Measurements from ENCODE around the gene ACVR1.
"Not testable (repeated sequence)": the region's sequence is repeated elsewhere in the genome, so short reads cannot be mapped to it uniquely, and the experiment has no call there.

ACVR1 gene

DNA sequence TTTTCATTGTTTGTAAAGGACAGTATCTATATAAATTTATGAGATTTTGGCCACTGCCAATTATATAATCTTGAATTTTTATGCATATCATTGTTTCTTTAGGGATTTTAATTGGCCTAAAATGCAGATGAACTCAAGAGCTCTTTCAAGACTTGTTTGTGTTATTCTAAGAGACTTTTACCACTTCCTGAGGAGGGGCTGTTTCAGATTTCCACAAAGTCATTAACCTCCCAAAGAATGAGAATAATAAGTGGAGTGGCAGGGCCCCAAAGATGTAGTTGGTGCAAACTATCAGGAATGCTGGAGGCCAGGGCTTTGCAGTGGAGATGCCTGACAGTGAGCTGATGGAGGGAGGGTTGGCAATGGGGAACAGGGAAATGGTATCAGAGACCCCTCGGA is 15.5 kb upstream of the ACVR1 start:
- no peak for DNase-seq

DNA sequence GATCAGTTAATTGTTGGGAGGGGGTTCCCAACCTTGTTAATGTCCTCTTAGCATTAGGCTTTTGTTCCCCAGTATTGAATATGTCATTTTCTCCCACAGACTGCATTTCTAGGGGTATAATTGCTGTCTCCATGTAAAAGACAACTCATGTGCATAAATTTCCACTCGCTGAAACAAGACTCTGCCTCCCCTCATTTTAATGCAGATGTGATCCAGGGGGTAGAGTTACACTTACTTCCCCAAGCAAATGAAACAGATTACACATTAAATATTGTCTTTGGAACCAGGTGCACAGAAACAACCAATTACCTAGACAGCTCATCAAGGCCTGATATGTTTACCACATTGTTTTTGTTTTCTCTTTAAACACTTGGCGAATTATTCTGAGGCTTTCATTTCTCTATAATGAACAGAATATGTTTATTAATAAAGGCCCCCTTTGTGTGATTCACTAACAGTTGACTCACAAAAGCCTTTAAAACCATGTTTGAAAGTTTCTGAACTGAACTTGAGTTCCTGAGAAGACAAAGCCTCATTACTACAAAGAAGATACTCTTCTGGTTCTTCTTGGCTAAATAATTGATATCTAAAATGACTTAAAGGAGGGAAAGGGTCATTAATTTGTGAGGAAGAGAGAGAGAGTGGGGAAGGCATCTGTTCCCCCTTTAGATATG is 15.0 kb upstream of the ACVR1 start:
- no peak for DNase-seq

DNA sequence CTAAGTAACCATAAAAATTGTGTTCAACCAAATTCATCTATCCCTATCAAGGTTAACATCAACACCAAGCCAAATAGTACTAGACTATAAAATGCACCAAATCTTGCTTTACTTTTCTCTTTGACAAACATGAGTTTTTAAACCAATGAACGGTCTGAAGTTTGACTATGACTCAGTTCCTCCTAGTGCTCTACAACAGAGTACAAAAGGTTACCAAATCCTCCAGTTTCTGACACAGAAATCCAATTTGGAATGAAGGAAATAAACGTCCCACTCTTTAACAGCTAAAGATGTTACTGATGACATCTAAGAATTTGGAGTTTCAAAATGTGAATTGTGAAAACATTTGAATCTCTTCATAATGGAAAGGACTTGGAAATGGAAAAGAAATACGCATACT is 11.8 kb upstream of the ACVR1 start:
- no peak for DNase-seq

DNA sequence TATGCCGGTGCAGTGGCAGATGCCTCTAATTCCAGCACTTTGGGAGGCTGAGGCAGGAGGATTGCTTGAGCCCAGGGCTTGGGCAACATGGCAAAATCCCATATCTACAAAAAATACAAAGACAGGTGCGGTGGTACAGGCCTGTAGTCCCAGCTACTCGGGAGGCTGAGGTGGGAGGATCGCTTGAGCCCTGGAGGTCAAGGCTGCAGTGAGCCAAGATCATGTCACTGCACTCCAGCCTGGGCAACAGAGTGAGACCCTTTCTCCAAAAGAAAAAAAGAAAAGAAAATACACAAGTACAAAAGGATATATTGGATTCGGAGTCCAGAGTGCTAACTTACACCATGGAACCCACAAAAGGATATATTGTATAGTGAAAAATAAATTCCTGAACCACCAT is 8.4 kb upstream of the ACVR1 start:
- DNase-seq, result not testable (repeated sequence)

DNA sequence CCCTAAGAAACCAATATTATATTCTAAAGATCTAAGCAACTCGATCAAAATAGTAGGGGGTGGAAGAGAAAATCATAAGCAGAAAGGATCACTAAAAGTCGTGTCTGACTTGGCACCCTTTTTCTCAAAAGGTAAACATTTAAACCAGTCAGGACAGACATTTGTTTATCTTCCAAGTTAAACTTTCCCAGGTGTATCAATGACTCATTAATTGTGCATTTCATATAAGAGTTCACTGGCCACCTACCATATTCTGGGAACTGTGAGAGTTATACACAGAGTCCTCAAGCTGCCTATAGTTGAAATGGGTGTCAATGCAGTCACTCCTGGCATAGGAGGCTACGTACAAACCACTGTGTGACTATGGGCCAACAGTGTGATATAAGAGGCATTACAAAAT is 4.8 kb upstream of the ACVR1 start:
- DNase-seq, result no peak

DNA sequence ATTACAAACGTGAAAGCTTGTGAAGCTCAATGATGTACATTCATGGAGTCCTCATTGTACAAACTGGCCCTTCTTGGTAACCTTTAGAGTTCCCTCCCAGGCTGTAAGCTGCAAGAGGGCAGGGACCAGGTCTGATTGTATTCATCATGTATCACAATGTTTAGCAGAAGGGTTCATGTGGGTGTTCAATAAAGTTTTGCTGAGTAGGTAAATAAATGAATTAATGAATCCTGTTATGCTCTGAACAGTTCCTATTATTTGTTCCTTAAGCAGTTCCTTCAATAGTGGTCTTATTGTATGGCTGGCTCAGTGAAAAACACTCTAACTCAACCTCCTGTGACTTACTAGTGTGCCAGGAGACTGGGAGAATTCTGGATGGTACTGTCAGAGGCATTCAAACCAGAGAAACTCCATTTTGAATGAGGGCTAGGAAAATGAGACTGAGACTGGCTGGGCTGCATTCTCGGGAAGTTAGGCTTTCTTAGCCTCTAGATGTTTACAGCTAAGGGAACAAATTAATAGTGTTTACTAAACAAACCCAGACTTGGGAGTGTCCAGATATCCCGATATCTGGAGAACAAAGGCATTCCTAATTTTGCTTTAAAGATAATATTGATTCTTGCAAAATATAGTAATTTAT is 1.8 kb upstream of the ACVR1 start:
- no peak for DNase-seq

DNA sequence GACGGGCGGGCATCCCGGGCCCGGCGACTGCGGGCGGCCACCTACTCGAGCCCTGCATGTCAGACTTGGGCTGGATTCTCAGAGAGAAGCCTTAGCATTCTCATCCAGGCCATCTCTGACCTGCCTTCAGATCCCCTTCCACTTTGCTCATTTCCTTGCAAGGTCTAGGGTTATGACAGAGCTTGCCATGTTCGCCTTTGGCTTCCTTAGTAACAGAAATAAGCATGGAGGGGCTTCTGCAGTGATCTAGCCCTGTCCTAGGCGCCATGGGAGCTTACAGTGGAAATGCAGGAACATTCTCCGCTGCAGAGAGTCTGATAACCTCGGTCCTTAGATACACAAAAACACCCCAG is 632 bp upstream of the ACVR1 start:
- DNase-seq, result no peak

DNA sequence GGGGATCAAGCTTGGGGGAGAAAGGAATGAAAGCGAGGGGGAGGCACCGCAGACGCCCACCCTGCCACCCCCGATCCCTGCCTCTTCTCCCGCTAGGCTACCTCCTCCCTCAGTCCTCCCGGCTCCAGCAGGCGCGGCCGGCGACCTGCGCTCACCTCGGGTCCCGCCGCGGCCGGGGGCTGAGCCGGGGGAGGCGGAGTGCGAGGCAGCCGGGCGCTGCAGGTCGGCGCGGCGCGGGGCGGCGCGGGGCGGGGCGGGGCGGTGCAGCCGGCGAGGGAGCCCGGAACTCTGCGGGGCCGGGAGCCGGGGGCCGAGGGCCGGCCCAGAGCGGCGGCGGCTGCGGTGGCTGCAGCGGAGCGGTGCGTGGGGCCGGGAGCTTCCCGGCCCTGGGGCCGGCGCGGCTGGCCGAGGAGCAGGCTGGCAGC is 477 bp downstream of the ACVR1 start:
- DNase-seq, result peak; percentile 42 to 54

DNA sequence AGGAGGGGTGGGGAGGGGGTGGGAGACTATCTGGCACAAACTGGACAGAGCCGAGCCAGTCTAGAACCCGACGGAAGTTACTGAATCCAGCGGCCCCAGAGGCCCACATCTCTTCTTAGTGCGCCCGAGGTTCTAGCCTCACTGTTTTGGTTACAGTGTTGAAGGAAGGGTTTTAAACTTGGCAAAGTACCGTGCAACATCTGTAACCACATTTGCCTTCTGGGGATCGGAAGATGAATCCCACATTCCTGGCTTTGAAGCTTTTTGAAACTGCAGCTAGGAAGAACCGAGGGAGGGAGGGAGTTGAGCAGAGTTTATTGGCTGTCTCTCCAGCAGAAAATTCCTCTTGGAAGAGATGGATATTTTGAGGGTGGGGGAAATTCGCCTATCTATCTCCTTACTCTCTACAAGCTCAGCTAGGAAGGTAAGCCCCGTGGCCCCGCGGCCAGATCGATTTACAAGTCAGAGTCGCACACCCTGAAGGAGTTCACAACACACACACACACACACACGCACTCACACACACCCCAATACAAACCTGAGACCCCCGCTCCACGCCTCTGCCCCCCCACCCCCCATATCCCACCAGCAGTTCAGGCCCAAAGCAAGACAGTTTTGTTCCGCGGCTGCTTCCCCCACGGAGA is 1.0 kb downstream of the ACVR1 start:
- DNase-seq, result no peak

DNA sequence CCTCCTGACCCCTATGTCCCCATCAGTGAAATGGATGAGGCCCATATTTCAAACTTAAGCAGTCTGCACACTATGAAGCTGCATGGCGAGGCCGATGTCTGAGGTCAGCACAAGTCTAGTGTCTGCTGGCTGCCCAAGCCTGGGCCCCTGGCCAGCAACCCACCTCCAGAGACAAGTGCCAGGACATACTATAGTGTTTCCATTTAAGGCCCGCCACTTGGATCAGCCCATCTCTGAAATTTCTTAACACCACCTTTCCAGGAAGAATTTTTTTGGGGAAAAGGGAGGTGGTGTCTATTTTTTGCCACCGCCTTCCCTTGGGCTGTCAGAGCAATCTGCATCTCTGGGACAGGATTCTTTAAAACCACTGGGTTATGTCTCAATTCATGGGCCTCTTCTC is 1.8 kb downstream of the ACVR1 start:
- no peak for DNase-seq

DNA sequence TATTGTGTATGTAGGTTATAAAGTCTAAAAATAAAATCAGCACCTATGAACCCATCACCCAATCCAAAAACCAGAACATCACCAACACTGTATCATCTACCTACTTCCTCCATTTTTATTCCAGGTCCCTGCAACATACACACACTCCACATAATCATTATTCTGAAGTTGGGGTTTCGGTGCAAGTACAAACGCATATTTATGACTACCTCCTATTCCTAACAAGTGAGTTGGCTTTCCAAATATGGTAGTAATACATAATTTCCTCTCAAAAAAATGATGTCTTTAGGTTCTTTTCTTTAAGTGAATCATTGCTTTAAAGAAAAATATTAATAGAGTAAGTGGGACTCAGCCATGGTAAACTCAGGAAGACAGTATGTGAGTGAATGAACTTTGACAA is 3.3 kb downstream of the ACVR1 start:
- DNase-seq, result no peak

DNA sequence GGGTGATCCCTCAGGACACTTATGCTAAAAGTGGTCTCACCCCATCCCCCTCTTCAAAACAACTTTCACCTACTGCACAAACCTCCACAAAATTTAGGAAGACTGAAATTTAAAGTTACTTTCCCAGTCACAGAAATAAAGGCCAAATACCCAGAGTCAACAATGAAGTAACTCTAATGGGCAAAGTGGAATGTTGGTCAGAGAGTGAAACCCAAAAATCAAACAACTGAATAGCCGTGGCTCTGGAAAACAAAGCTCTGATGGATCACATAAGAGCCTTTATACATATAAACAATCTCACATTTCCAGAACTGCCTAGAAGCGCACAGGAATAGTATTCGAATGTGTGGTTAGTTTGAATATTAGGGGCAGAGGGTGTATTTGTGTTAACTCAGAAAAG is 4.7 kb downstream of the ACVR1 start:
- DNase-seq, result no peak

DNA sequence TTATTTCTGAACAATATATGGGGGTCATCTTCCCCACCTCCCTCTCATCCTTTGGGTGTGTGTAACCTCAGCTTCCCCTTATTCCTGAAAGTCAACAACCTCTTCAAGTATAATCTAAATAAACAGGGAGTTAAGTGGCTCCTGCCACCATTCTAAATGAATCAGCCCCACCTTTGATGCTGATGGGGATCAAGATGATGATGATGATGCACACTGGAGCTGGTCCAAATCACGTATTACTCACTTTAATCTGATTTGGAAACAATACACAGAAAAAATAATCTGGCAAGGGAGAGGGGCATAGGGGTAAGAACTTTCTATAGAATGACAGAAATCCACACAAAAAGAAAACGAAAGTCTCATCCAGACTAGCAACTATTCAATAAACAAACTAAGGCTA is 7.1 kb downstream of the ACVR1 start:
- no peak for DNase-seq

DNA sequence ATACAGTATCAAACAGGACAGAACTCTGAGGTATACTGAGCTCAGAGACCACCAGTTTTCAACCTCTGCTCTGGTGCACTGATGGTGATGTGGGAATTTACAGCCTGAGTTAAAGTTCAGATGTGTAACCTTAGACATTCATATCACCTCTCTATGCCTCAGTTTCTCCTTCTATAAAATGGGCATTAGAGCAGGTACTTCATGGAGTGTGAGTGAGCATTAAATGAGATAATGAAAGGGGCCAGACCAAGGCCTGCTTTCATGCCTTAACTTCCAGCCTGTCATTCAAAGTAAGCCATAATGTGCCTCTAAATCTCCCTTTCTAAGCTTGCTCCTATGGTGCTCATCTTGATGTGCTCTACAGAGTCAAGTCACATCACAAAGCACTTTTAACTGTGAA is 8.4 kb downstream of the ACVR1 start:
- no peak for DNase-seq

DNA sequence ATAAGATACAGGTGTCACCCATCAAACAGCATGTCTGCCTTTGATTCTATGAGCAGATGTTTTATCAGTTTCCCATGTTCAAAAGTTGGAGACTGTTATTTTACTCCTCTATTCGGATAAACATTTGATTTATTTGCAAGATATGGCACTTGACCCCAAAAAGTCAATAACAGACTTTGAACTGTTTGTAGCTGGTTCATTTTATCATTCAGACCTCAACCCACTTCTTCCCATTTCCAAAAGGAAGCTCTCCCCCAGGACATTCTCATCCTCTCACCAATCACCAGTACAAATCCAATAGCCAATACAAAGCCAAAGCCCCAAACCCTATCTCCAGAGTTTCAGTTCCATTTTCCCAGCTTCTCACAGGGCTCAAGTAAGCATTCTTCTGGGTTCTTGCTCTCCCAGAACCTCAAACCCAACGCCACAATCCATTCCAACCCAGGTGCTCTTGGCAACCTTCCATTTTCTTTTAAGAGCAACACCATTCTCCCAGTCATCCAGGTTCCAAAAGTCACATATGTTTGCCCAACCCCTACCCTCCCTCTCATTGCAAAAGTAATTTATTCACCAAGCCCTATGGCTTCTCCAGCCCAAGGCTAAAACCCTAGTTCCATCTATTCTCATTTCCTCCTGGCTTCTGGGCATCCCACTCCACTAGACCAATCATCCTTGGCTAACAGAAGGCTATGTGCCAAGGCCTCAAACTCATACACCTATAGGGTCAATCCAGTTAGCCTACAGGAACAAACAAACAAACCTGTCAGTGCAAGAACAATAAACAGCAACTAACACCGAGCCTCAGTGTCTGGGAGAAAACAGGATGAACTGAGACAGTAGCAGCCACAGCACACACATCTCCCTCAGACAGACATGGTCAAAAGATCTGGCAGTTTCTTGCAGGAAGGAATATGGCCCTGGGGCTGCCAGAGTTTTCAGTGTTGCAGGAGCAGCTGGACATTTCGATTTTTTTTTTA is 9.2 kb downstream of the ACVR1 start:
- DNase-seq, result no peak

DNA sequence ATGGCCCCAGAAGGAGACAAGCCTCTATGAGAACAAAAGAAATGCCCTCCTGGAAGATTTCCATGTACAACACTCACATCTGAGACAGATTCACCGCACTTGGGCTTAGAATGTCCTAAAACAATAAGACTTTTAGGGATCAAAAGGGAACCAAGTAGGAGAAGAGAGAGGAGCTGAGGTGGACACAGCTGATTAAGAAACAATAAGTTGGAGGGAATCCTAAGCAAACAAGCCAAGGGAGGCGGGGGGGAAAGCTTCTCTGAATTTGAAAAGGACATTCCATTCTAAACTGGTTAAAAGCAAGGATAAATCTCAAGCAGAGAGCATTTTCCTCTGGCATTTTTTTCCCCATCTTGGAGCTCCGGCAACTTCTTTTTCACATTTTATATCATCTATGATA is 9.9 kb downstream of the ACVR1 start:
- DNase-seq, result no peak

DNA sequence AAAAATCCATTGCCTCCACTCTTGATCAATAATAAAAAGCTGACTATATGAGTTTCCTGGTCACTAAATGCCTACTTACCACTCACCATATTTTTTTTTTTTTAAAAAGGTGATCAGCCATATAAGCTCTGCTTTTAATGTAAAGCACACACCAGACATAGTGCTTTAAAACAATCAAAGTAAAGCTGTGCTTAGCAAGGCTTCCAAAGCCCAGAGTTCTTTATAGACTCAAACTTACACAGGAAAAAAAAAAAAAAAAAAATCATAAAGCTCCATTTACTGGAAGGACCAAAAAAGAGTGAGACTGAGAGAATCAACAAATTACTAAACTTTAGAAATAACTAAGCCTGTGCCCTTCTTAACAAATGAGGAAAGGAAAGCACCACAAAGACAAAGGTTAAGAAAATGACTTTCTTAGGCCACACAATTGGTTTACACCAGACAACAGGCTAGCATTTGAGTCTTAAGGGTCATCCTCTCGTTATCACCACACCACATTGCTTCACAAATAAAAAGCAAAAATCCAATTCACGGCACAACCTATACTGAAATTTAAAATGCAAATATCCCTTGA is 11.2 kb downstream of the ACVR1 start:
- no peak for DNase-seq

DNA sequence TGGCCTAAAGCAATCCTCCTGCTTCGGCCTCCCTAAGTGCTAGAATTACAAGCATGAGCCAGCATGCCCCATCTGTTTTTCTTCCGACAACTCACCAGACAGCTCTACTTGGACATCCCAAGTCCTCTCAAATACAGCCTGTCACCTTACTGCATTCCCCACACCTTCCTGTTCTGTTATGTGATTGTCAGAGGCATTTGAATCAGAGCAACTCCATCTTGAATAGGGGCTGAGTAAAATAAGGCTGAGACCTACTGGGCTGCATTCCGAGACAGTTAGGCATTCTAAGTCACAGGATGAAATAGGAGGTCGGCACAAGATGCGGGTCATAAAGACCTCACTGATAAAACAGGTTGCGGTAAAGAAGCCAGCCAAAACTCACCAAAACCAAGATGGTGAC is 17.3 kb downstream of the ACVR1 start:
- DNase-seq, result no peak

DNA sequence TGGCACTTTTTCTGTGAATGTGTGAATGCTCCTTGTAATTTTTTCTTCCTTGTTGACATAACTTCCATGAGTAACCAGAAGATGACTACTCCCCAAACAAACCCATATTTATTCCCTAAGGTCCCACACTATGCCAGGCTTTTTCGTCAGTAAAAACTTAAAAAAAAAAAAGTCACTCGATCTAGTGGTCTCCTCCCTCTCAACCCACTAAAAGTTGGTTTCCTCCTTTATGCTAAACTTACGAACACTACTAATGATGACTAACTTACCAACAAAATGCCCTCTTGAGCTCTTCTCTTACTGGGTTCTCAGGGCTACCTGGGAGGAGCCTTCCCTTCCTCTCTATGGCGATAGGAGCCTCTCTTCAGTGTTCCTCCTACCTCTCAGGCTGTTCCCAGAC is 18.2 kb downstream of the ACVR1 start:
- no peak for DNase-seq

DNA sequence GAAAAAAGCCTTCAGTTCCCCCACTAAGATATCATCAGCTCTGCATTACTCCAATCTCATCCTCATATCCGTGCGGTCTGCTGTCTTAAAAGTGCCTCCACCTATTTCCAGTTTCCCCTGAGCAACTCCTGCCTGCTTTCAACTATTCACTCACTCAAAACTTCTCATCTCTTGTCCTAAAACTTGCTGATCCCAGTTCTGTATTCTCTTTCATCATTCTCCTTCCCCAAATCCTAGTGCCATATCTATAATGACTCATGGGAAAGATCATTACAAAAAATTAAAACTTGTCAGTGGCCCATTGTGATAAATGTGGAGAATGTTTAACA is 20.0 kb downstream of the ACVR1 start:
- DNase-seq, result no peak

DNA sequence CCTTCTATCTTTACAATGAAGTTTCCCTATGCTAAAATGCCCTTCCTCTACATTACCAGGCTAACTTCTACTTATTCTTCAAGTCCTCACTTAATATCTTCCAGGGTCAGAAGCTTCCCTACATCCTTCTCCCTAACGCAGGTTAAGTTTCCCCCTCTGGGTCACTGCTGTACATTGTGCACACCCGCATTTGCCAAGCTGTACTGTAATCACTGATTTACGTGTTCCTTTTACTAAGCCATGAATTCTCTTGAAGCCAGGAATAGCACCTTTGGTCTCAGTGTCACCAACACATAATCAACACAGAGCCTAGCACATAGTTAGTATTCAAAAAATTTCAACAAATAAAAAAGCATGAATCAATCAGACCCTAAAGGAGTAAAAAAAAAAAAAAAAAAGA is 22.3 kb downstream of the ACVR1 start:
- no peak for DNase-seq

DNA sequence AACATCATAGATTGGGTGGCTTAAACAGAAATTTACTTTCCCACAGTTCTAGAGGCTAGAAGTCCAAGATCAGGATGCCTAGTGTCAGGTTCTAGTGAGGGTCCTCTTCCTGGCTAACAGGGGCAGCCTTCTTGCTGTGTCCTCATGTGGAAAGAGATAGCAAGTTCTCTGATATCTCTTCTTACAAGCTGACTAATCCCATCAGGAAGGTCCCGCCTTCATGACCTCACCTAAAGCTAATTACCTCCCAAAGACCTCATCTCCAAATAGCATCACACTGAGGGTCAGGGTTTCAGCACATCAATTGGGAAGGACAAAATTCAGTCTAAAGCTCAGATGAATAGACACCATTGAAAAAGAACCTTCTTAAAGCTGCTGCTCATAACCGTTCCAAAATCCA is 22.9 kb downstream of the ACVR1 start:
- no peak for DNase-seq

DNA sequence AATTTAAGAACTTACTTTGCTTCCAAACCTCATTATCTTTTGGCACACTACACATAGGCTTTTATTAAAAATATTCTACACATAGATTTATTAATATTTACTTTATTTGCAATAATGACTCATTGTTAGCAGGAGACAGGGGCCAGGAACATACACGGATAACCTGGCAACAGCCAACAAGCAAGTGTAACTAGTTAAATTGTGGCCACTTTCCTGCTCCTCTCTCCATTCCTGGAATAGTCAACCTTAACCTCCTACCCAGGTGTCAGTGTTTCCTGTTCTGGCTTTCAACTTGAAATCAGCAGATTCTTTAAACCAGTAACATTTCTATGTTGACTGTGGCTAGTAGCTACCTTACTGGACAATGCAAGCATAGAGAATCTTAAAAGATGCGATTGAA is 26.5 kb downstream of the ACVR1 start:
- DNase-seq, result no peak
